Heart left ventricle (tissue), 16 donors: Measurements from ENCODE around the gene SORL1. TPM values are rescaled to one million over a fixed set of nuclear protein-coding genes. Genes with fewer than 3 reads are reported as not detected.

Experiments
- ATAC-seq, 4 donors: fragments of 200-7000 bp; cut with Tn5 transposase; one replicate each; pipeline ENCODE4 v1.9.1; 2020 to 2022; ENCODE audit warnings: moderate library complexity in 4 of 4, mild to moderate bottlenecking in 3 of 4, moderate number of reproducible peaks in 1 of 4
- DNase-seq, 5 donors: peaks; one replicate each; pipeline ENCODE4 v3.0.0-alpha.2; 2020
- H3K27ac ChIP-seq, 12 donors: fragments of 200-600 bp; sonication (generic) in 4 of 12; one replicate each; pipeline versions ENCODE4 v1.5.0 to v1.8.0; 2016 to 2022; ENCODE audit warnings: mild to moderate bottlenecking in 2 of 12
- H3K27me3 ChIP-seq, 9 donors: fragments of 200-600 bp; sonication (generic) in 2 of 9; one replicate each; pipeline versions ENCODE4 v1.5.1 to v1.8.0; 2016 to 2022; ENCODE audit warnings: mild to moderate bottlenecking in 3 of 9
- H3K36me3 ChIP-seq, 9 donors: fragments of 200-600 bp; sonication (generic) in 2 of 9; one replicate each; pipeline versions ENCODE4 v1.5.0 to v1.8.0; 2018 to 2022; ENCODE audit warnings: mild to moderate bottlenecking in 2 of 9
- H3K4me1 ChIP-seq, 12 donors: fragments of 200-600 bp; sonication (generic) in 4 of 12; one replicate each; pipeline versions ENCODE4 v1.5.0 to v1.8.0; 2016 to 2022; ENCODE audit warnings: mild to moderate bottlenecking in 3 of 12
- H3K4me3 ChIP-seq, 12 donors: fragments of 200-600 bp; sonication (generic) in 4 of 12; one replicate each; pipeline versions ENCODE4 v1.5.0 to v1.8.0; 2017 to 2022; ENCODE audit warnings: mild to moderate bottlenecking in 9 of 12, moderate library complexity in 4 of 12
- H3K9me3 ChIP-seq, 12 donors: fragments of 200-600 bp; sonication (generic) in 4 of 12; one replicate each; pipeline versions ENCODE4 v1.5.0 to v1.8.0; 2016 to 2022; ENCODE audit warnings: mild to moderate bottlenecking in 1 of 12
- CTCF ChIP-seq, 12 donors: fragments of 200-600 bp; sonication (generic) in 4 of 12; IDR thresholded peaks; one replicate each; pipeline versions ENCODE4 v1.5.0 to v1.8.0; 2018 to 2022; ENCODE audit warnings: antibody characterized with exemption in 12 of 12, mild to moderate bottlenecking in 5 of 12
- POLR2A ChIP-seq, 2 donors: fragments of 450-650 bp; IDR thresholded peaks; one replicate each; pipeline ENCODE4 v1.6.1; 2017; ENCODE audit warnings: antibody characterized with exemption in 2 of 2, mild to moderate bottlenecking in 2 of 2, moderate library complexity in 2 of 2
- WGBS, 4 donors: extraction: QIAGEN DNeasy Blood & Tissue Kit in 2 of 4; methylation state at CpG; one replicate each; pipeline versions ENCODE4 v1.1.5 to v1.1.7; 2013 to 2018; 5-methylcytosine and 5-hydroxymethylcytosine counted together
- intact Hi-C, 10 donors: fragments of 100-400 bp; cut with DNase I; formaldehyde crosslinking; loops; one replicate each; pipeline versions ENCODE4 v1.11.1 to v1.14.2; 2022
- polyA plus RNA-seq, 2 donors: library from polyadenylated mRNA; stranded (reverse); fragments of 200-250 nt; gene quantifications; one replicate each; pipeline ENCODE4 v1.2.3, GENCODE V29; 2013
- total RNA-seq, 9 donors: library from RNA; depleted of rRNA in 2 of 9; stranded (reverse); fragments of >200 nt in 2 of 9; fragmentation: NEBNext Ultra II Directional in 3 of 9; extraction: Animal tissue kit (Norgen Biotek cat#: 25700) in 3 of 9; gene quantifications; one replicate each; pipeline versions ENCODE4 v1.1.0 to v1.2.4, GENCODE V29; 2016 to 2023
- donor health status: ischemic (EF 13 %, LVEDD 7.1; RV severe dilation, severe dysfunction).
- donor health status: healthy with polysubstance abuse.
- donor health status: DM: no; HTN: yes; CAD: no.
- donor health status: DM: no; HTN: no; CAD: no.
- donor health status: ischemic (EF 25% LVEDD 6.9; RV normal size, moderate dysfunction).
- donor health status: ischemic (EF 25% LVEDD 5.7; RV mildly dilated, moderate dysfunction).
- donor health status: healthy.
- donor health status: DM: yes; HTN: yes; CAD: no.
- donor health status: ischemic (EF 35%, LVEDD 5.7; RV mildly dilated, moderate dysfunction).
- donor health status: nonischemic (EF 11% LVEDD 7.7; RV severe dilation, severe dysfunction).
- donor health status: DM: yes; HTN: yes; CAD: no.
- donor health status: PGD.
- donor health status: ischemic (EF 29% LVEDD 5.4; RV normal size, mild dysfunction).
- donor health status: nonischemic (EF 23%, LVEDD 6.1; RV moderate dilation, normal function).

Gene SORL1
- total and polyA plus RNA-seq, 11 donors: 0.72 to 20.5 (median 5.2) TPM

- DNase-seq (no peak), ATAC-seq (no peak)
- 89 to 96% (median 90%) methylated on average over 4 of the region's 4 CpGs for WGBS, 4 donors
- intact Hi-C loops: loop anchor here in 1 of 10 donors (10.0 kb wide), 1 partner anchor 77 kb away; no protein-coding TSS in a partner anchor
- Histone ChIP-seq H3K4me3 (no peak overlapping the region), H3K4me1 (peaks cover 0 to 27% (median 6%) of the 10 kb centered on the region in 12 donors), H3K27ac (no peak overlapping the region), H3K36me3 (no peaks in the 10 kb centered on the region), H3K9me3 (no peaks in the 10 kb centered on the region), H3K27me3 (no peaks in the 10 kb centered on the region)
- TF ChIP-seq POLR2A (IDR thresholded peaks at IDR 0.05): no peak
- no peak for TF ChIP-seq CTCF (IDR thresholded peaks at IDR 0.05)
These were observed 40.0 kb upstream of the SORL1 start for GRCh38 chr11:121412000-121412587.

- no peak for DNase-seq
- Histone ChIP-seq H3K36me3 (no peaks in the 10 kb centered on the region), H3K27ac (no peak overlapping the region), H3K9me3 (no peaks in the 10 kb centered on the region), H3K4me1 (peaks cover 0 to 35% (median 12%) of the 10 kb centered on the region in 12 donors), H3K4me3 (no peak overlapping the region), H3K27me3 (no peaks in the 10 kb centered on the region)
- intact Hi-C loops: loop anchor here in 1 of 10 donors (10.0 kb wide), 1 partner anchor 78 kb away; no protein-coding TSS in a partner anchor
- TF ChIP-seq POLR2A (IDR thresholded peaks at IDR 0.05) (no peak), CTCF (IDR thresholded peaks at IDR 0.05) (no peak)
- ATAC-seq: no peak
- WGBS, 4 donors: 65 to 81% (median 68%) methylated on average over 4 of the region's 4 CpGs
These were observed 39.3 kb upstream of the SORL1 start for GRCh38 chr11:121412711-121413415.

- Histone ChIP-seq H3K4me1 (peaks cover 0 to 50% (median 13%) of the 10 kb centered on the region in 12 donors), H3K27me3 (no peaks in the 10 kb centered on the region), H3K9me3 (no peaks in the 10 kb centered on the region), H3K36me3 (no peaks in the 10 kb centered on the region), H3K4me3 (no peak overlapping the region), H3K27ac (no peak overlapping the region)
- ATAC-seq: peak in 2 of 4 donors; percentile 29 to 52
- DNase-seq: no peak
- intact Hi-C loops: loop anchor here in 1 of 10 donors (10.0 kb wide), 1 partner anchor 80 kb away; no protein-coding TSS in a partner anchor
- TF ChIP-seq CTCF (IDR thresholded peaks at IDR 0.05): no peak
- TF ChIP-seq POLR2A (IDR thresholded peaks at IDR 0.05): no peak
- 88 to 94% (median 92%) methylated on average over 2 of the region's 2 CpGs for WGBS, 4 donors
These were observed 37.8 kb upstream of the SORL1 start for GRCh38 chr11:121414141-121414913.

- TF ChIP-seq POLR2A (IDR thresholded peaks at IDR 0.05) (no peak), CTCF (IDR thresholded peaks at IDR 0.05) (no peak)
- ATAC-seq: no peak
- Histone ChIP-seq H3K4me1 (peaks cover 0 to 64% (median 13%) of the 10 kb centered on the region in 12 donors), H3K27me3 (no peaks in the 10 kb centered on the region), H3K27ac (no peak overlapping the region), H3K36me3 (no peaks in the 10 kb centered on the region), H3K9me3 (no peaks in the 10 kb centered on the region), H3K4me3 (no peak overlapping the region)
- DNase-seq: no peak
- intact Hi-C loops: loop anchor here in 1 of 10 donors (10.0 kb wide), 1 partner anchor 81 kb away; no protein-coding TSS in a partner anchor
- 0 to 44% (median 28%) methylated on average over 1 of the region's 1 CpG for WGBS, 4 donors
These were observed 36.3 kb upstream of the SORL1 start for GRCh38 chr11:121415856-121416255.
